Measurements from ENCODE around the gene MRAP2. TPM values are rescaled to one million over a fixed set of nuclear protein-coding genes. Genes with fewer than 3 reads are reported as not detected.
A peak's percentile ranks its signal among the peaks of the same experiment; 100 is the strongest.

MRAP2 gene, protein sequence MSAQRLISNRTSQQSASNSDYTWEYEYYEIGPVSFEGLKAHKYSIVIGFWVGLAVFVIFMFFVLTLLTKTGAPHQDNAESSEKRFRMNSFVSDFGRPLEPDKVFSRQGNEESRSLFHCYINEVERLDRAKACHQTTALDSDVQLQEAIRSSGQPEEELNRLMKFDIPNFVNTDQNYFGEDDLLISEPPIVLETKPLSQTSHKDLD
- total RNA-seq (8.7 and 14.6 TPM in 2 replicates), polyA plus RNA-seq (17.4 and 20.6 TPM in 2 replicates)

DNA sequence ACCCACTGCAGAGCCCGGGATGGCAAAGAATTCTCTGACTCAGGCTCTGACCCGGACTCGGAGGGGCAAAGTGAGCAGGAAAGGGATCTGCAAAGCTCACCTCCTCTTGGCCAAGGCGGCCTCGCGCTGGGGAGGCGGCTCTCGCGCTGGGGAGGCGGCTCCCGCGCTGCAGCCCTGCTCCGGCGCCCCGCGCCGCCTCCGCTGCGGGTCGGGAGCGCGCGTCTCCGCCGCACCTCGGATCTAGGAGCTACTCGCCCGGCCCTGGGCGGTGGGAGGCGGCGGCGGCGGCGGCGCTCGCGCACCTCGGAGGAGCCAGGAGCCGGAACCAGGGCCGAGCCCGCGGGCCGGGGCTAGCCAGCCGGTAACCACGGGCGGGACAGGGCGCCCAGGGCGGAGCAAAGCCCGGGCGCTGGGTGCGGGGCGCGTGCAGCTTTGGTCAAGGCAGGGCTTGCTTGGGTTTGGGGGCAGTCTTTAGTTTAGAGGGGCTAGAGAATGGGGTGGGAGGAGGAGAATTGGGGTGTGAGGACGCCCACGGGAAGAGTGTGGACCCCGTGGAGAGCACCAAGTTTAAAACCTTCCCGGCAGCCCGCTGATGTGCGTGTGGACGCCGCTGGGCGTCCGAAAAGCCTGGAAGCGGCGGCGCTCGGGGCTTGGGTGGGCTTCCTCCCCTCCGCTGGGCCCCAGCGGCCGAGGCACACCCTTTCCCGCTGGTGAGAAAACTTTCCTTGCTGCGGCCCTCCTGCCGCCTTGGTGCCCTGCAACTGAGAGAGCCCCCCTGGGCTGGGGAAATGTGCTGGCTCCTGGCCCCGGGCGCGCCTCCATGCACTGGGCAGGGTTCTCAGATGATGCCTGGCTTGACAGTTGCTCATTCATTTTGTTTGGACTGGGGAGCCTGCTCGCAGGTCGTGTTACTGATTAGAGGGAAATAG is at the start of gene MRAP2:
Gene MRAP2 (plus strand): TSS at position 250 of the 929 bp plus-strand sequence. CDS start 21,547 bp downstream, outside the sequence.
- TF ChIP-seq, protein P1, sequence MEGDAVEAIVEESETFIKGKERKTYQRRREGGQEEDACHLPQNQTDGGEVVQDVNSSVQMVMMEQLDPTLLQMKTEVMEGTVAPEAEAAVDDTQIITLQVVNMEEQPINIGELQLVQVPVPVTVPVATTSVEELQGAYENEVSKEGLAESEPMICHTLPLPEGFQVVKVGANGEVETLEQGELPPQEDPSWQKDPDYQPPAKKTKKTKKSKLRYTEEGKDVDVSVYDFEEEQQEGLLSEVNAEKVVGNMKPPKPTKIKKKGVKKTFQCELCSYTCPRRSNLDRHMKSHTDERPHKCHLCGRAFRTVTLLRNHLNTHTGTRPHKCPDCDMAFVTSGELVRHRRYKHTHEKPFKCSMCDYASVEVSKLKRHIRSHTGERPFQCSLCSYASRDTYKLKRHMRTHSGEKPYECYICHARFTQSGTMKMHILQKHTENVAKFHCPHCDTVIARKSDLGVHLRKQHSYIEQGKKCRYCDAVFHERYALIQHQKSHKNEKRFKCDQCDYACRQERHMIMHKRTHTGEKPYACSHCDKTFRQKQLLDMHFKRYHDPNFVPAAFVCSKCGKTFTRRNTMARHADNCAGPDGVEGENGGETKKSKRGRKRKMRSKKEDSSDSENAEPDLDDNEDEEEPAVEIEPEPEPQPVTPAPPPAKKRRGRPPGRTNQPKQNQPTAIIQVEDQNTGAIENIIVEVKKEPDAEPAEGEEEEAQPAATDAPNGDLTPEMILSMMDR (IDR thresholded peaks at IDR 0.05; ENCODE audit: low read depth, low read length): no peak
- H3K4me1 ChIP-seq (ENCODE audit: low read depth): no peaks in the 10 kb centered on the region
- no peaks in the 10 kb centered on the region for H3K36me3 ChIP-seq
- no peaks in the 10 kb centered on the region for H3K27me3 ChIP-seq
- H3K4me3 ChIP-seq: peak within 1 kb of the TSS; percentile 85
- peak; percentile 34 to 74 for DNase-seq (ENCODE audit: low read depth in 1 of 2, low spot score in 1 of 2)
- no peaks in the 10 kb centered on the region for H3K9me3 ChIP-seq (ENCODE audit: low read depth)
- no peak within 1 kb of the TSS for H3K27ac ChIP-seq

DNA sequence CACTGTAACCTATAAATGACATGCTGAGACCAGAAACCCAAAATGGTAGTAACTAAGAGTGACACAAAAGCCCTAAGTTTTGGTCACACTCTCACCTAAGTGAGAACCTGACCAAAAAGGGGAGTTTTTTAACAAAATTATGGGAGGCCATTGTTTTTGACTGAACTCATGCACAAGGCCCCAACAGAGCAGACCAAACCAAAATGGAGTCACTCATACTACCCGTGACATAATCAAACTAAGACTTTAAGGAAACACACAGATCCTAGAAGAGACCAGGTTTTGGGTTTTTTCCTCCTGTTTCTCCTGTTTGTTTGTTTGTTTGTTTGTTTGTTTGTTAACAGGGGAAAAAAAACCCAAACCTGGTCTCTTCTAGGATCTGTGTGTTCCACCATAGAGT is 49.2 kb upstream of the MRAP2 start:
- Histone ChIP-seq H3K4me1 (ENCODE audit: low read depth) (no peaks in the 10 kb centered on the region), H3K27ac (no peak overlapping the region), H3K4me3 (no peak overlapping the region), H3K9me3 (ENCODE audit: low read depth) (no peaks in the 10 kb centered on the region), H3K27me3 (no peaks in the 10 kb centered on the region), H3K36me3 (no peaks in the 10 kb centered on the region)
- DNase-seq (ENCODE audit: low read depth in 1 of 2, low spot score in 1 of 2): no peak
- TF ChIP-seq, protein P1 (IDR thresholded peaks at IDR 0.05; ENCODE audit: low read depth, low read length): no peak

DNA sequence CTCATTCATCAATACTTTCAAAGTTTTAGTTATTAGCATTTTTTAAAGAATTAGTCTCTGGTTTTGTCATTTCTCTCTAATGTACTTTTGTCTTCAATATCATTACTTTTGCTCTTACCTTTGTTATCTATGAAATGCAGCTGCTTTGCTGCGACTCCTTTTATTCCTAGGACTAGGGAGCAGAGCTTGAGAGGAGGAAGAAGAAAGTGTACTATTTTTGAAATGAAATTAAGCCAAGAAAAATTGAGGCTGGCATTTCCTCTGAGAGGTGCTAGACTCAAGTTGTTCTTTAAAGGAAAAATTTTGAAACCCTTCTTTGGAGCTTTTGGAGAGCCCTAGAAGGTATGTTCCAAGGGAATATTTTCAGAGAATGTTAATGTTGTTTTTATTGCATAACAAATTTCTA is 48.3 kb upstream of the MRAP2 start:
- no peaks in the 10 kb centered on the region for H3K9me3 ChIP-seq (ENCODE audit: low read depth)
- DNase-seq (ENCODE audit: low read depth in 1 of 2, low spot score in 1 of 2): no peak
- no peaks in the 10 kb centered on the region for H3K27me3 ChIP-seq

DNA sequence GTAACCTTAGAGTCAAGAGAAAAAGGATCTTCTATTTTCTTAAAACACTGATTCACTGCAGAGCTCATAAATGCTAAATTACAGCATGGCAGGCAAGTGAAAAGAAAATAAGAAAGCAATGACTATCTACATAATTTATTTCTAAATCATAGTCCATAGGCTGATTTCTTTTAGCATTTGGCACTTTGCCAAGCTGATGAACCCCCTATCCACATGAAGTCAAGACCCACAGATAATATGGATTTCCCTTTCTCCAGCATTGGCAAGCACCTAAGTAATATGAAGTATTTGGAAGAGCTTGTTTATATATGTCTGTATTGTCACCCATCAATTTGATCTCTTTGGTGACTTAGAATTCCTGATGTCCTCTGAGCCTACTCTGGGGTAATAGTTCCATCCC is 47.9 kb upstream of the MRAP2 start:
- H3K36me3 ChIP-seq: no peaks in the 10 kb centered on the region
- no peak for DNase-seq (ENCODE audit: low read depth in 1 of 2, low spot score in 1 of 2)
- TF ChIP-seq, protein P1 (IDR thresholded peaks at IDR 0.05; ENCODE audit: low read depth, low read length): no peak
- no peak overlapping the region for H3K4me3 ChIP-seq
- H3K4me1 ChIP-seq (ENCODE audit: low read depth): no peaks in the 10 kb centered on the region
- H3K27me3 ChIP-seq: no peaks in the 10 kb centered on the region
- H3K27ac ChIP-seq: no peak overlapping the region
- no peaks in the 10 kb centered on the region for H3K9me3 ChIP-seq (ENCODE audit: low read depth)

More for the DNA sequence above, 48.3 kb upstream of the MRAP2 start:
- TF ChIP-seq, protein P1 (IDR thresholded peaks at IDR 0.05; ENCODE audit: low read depth, low read length): no peak
- Histone ChIP-seq H3K4me1 (ENCODE audit: low read depth) (no peaks in the 10 kb centered on the region), H3K27ac (no peak overlapping the region), H3K4me3 (no peak overlapping the region), H3K36me3 (no peaks in the 10 kb centered on the region)

DNA sequence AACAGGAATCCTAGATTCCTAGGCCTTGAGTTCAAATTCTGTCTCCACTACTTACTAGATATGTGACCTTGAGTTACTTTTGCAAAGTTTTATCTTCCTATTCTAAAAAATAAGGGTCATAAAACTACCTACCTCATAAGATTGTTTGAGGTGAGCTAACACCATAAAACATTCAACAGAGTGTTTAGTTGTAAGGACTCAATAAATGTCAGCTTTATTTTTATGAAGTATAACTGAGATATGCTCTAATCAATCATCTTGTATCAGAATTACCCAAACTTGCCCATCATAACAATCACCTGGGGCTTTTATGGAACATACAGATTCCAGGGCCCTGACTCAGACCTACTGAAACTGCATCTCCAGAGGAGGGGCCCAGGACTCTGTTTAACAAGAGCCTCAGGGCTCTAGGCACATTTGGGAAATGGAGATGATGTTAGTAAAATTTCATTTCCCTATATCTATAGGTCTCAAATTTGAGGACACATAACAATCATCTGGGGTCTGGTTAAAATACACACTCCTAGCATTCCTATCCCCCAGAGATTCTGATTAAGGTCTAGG is 35.5 kb upstream of the MRAP2 start:
- DNase-seq (ENCODE audit: low read depth in 1 of 2, low spot score in 1 of 2): no peak
- TF ChIP-seq, protein P1 (IDR thresholded peaks at IDR 0.05; ENCODE audit: low read depth, low read length): no peak

More for the DNA sequence above, 35.5 kb upstream of the MRAP2 start:
- no peak overlapping the region for H3K4me3 ChIP-seq
- no peaks in the 10 kb centered on the region for H3K27me3 ChIP-seq
- no peak overlapping the region for H3K27ac ChIP-seq
- H3K9me3 ChIP-seq (ENCODE audit: low read depth): no peaks in the 10 kb centered on the region
- no peaks in the 10 kb centered on the region for H3K4me1 ChIP-seq (ENCODE audit: low read depth)
- H3K36me3 ChIP-seq: no peaks in the 10 kb centered on the region

All from cardiac muscle cell (in vitro differentiated cells and primary cell).